ENCODE results near the gene SHC4.

SHC4 gene

DNA sequence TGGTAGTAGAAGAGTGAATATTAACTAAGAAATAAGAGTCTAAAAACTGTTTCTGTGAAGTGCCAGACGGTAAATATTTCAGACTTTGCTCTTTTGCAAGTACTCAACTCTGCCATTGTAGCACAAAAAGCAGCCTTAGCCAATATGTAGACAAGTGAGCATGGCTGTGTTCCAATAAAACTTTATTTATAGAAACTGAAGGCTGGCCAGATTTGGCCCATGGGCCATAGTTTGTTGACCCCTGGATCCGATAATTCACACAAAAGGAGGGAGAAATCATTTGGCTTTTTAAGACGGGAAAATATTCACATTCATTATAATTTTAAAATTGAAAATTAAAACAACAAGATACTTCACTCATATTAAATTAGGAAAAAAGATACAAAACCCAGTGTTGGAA, 70.4 kb downstream of the SHC4 start:
- Histone ChIP-seq H3K9me3 (ENCODE audit: insufficient read depth, low read length) (no peaks in the 10 kb centered on the region), H3K79me2 (ENCODE audit: insufficient read depth, low read length) (no peaks in the 10 kb centered on the region), H3K9ac (ENCODE audit: low read length) (no peak overlapping the region), H2AFZ (ENCODE audit: low read depth, low read length, severe bottlenecking) (no peak overlapping the region), H3K4me2 (ENCODE audit: low read depth, low read length, poor library complexity, severe bottlenecking) (no peak overlapping the region), H3K27me3 (ENCODE audit: low read length) (no peaks in the 10 kb centered on the region), H3K4me3 (ENCODE audit: insufficient read depth, low read length, poor library complexity, severe bottlenecking) (no peak overlapping the region), H3K9me2 (replicated peaks; ENCODE audit: insufficient read depth, low read length) (no peaks in the 10 kb centered on the region), H4K20me1 (ENCODE audit: low read depth, low read length) (no peaks in the 10 kb centered on the region), H3F3A (ENCODE audit: insufficient read depth) (no peaks in the 10 kb centered on the region), H3K36me3 (ENCODE audit: low read length) (no peaks in the 10 kb centered on the region), H3K27ac (ENCODE audit: low read depth, low read length) (no peak overlapping the region)
- TF ChIP-seq, protein P1, sequence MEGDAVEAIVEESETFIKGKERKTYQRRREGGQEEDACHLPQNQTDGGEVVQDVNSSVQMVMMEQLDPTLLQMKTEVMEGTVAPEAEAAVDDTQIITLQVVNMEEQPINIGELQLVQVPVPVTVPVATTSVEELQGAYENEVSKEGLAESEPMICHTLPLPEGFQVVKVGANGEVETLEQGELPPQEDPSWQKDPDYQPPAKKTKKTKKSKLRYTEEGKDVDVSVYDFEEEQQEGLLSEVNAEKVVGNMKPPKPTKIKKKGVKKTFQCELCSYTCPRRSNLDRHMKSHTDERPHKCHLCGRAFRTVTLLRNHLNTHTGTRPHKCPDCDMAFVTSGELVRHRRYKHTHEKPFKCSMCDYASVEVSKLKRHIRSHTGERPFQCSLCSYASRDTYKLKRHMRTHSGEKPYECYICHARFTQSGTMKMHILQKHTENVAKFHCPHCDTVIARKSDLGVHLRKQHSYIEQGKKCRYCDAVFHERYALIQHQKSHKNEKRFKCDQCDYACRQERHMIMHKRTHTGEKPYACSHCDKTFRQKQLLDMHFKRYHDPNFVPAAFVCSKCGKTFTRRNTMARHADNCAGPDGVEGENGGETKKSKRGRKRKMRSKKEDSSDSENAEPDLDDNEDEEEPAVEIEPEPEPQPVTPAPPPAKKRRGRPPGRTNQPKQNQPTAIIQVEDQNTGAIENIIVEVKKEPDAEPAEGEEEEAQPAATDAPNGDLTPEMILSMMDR (IDR thresholded peaks at IDR 0.05; ENCODE audit: insufficient read depth, low read length, poor library complexity, severe bottlenecking), result no peak
- no peak for TF ChIP-seq EZH2phosphoT487 (conservative IDR thresholded peaks at IDR 0.05; ENCODE audit: low read length)

DNA sequence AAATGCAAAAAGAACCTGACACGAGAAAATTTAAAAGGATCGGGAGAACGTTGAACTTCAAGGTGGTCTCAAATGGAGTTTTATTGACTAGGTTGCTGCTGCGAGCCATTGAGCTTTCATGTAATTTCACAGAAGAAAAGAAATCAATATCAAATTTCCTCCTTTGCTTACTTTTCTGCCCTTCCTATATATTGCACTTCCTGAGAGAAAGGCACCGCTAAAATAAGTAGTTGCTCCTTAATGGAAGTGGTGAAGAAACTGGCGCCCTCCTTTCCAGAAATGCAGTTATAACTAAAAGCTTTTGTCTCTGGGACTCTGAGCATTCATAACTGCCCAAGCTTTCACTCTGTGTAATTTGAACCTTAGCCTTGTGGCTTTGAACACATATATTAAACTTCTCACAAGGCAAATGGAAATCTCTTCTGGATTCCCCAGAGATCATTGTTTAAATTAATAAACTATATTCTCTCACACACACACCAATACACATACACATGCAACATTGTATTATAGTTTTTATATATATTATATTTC, 72.4 kb downstream of the SHC4 start:
- no peaks in the 10 kb centered on the region for H3K27me3 ChIP-seq (ENCODE audit: low read length)

DNA sequence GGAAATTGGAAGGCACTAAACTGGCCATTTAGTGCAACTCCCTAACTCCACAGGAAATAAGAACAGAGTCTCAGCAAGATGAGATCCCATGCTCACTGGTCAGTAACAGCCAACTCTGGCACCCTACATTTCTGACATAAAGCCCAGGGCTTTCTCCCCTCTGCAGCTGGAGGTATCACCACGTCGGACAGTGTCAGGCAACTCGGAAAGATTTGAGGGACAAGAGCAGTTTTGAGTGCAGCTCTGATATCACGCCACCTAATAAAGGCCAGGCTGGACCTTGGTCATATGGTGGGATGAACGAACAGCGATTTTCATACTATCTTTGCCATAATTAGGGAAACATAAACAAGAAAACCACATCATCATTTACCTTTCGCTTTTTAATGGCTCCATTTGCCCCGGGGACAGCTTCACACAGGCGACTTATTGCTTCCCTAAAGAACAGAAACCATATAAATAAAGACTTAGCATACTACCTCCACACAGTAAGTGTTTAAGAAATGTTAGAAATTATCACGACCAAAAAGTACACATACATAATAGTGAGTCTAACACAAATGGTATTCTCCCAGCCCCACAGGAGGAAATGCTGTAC, 73.2 kb downstream of the SHC4 start:
- Histone ChIP-seq H3K9me2 (replicated peaks; ENCODE audit: insufficient read depth, low read length) (no peaks in the 10 kb centered on the region), H3K9ac (ENCODE audit: low read length) (no peak overlapping the region), H3K27me3 (ENCODE audit: low read length) (no peaks in the 10 kb centered on the region), H3K27ac (ENCODE audit: low read depth, low read length) (no peak overlapping the region), H3K9me3 (ENCODE audit: insufficient read depth, low read length) (no peaks in the 10 kb centered on the region), H3K4me2 (ENCODE audit: low read depth, low read length, poor library complexity, severe bottlenecking) (no peak overlapping the region), H3F3A (ENCODE audit: insufficient read depth) (no peaks in the 10 kb centered on the region), H3K4me3 (ENCODE audit: insufficient read depth, low read length, poor library complexity, severe bottlenecking) (no peak overlapping the region), H3K79me2 (ENCODE audit: insufficient read depth, low read length) (no peaks in the 10 kb centered on the region), H4K20me1 (ENCODE audit: low read depth, low read length) (no peaks in the 10 kb centered on the region), H3K36me3 (ENCODE audit: low read length) (no peaks in the 10 kb centered on the region), H2AFZ (ENCODE audit: low read depth, low read length, severe bottlenecking) (no peak overlapping the region)
- TF ChIP-seq, protein P1 (IDR thresholded peaks at IDR 0.05; ENCODE audit: insufficient read depth, low read length, poor library complexity, severe bottlenecking), result no peak
- TF ChIP-seq EZH2phosphoT487 (conservative IDR thresholded peaks at IDR 0.05; ENCODE audit: low read length), result no peak

More for the DNA sequence above, 72.4 kb downstream of the SHC4 start:
- H4K20me1 ChIP-seq (ENCODE audit: low read depth, low read length), result no peaks in the 10 kb centered on the region
- H3K4me2 ChIP-seq (ENCODE audit: low read depth, low read length, poor library complexity, severe bottlenecking), result no peak overlapping the region
- TF ChIP-seq, protein P1 (IDR thresholded peaks at IDR 0.05; ENCODE audit: insufficient read depth, low read length, poor library complexity, severe bottlenecking), result no peak
- TF ChIP-seq EZH2phosphoT487 (conservative IDR thresholded peaks at IDR 0.05; ENCODE audit: low read length), result no peak
- H3K36me3 ChIP-seq (ENCODE audit: low read length), result no peaks in the 10 kb centered on the region
- H3K27ac ChIP-seq (ENCODE audit: low read depth, low read length), result no peak overlapping the region
- no peak overlapping the region for H3K9ac ChIP-seq (ENCODE audit: low read length)
- H3F3A ChIP-seq (ENCODE audit: insufficient read depth), result no peaks in the 10 kb centered on the region
- no peak overlapping the region for H2AFZ ChIP-seq (ENCODE audit: low read depth, low read length, severe bottlenecking)
- no peaks in the 10 kb centered on the region for H3K79me2 ChIP-seq (ENCODE audit: insufficient read depth, low read length)
- no peaks in the 10 kb centered on the region for H3K9me3 ChIP-seq (ENCODE audit: insufficient read depth, low read length)
- H3K9me2 ChIP-seq (replicated peaks; ENCODE audit: insufficient read depth, low read length), result no peaks in the 10 kb centered on the region
- no peak overlapping the region for H3K4me3 ChIP-seq (ENCODE audit: insufficient read depth, low read length, poor library complexity, severe bottlenecking)

Data from SU-DHL-6 (cell line).